ENCODE results near the gene RRAGD.

DNA sequence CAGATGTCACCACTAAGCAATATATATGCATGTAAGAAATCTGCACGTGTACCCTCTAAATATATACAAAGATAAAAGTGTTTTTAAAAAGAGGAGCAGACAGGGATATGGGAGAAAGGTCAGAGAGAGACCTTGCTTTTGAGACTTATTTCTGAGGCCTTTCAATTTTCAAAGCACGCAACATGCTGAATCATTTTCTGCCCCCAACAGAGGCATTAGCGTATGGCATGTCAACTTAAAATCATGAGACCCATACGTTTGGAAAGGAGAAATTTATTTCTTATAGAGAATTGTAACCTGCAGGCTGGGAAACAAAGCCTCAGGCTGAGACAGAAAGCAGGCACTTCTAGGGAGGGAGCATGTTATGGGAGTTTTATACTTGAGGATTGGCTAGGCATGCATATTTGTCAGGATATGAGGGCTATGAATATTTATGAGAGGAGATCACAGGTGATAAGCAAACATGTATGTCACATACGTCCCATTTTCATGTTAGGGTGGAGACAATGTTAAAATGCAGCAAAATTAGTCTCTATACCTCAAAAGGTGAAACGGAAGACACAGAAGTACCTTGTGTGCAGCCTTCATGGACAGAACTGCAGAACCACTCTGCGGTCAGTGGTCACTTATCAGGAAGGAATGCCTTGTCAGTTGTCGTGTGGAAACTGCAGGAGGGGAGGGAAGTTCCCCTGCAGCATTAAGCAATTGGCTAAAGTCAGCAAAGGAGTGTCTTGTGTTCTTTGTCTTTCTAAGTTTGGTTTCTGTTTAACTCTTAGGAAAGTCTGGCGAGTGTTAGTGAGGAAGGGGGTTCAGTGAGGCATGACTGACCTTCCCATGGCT is 90.7 kb downstream of the RRAGD start:
- TF ChIP-seq, protein P1, sequence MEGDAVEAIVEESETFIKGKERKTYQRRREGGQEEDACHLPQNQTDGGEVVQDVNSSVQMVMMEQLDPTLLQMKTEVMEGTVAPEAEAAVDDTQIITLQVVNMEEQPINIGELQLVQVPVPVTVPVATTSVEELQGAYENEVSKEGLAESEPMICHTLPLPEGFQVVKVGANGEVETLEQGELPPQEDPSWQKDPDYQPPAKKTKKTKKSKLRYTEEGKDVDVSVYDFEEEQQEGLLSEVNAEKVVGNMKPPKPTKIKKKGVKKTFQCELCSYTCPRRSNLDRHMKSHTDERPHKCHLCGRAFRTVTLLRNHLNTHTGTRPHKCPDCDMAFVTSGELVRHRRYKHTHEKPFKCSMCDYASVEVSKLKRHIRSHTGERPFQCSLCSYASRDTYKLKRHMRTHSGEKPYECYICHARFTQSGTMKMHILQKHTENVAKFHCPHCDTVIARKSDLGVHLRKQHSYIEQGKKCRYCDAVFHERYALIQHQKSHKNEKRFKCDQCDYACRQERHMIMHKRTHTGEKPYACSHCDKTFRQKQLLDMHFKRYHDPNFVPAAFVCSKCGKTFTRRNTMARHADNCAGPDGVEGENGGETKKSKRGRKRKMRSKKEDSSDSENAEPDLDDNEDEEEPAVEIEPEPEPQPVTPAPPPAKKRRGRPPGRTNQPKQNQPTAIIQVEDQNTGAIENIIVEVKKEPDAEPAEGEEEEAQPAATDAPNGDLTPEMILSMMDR (IDR thresholded peaks at IDR 0.05; ENCODE audit: control extremely low read depth in 1 of 3, insufficient read depth in 1 of 3, low read depth in 1 of 3, low read length in 3 of 3), result no peak
- TF ChIP-seq POLR2A (IDR thresholded peaks at IDR 0.05; ENCODE audit: control extremely low read depth in 1 of 2, low read depth in 2 of 2, low read length in 2 of 2), result no peak
- TF ChIP-seq KDM1A (IDR thresholded peaks at IDR 0.05; ENCODE audit: borderline replicate concordance, low read length), result no peak
- no peak for TF ChIP-seq POLR2AphosphoS5 (IDR thresholded peaks at IDR 0.05; ENCODE audit: low read depth, low read length)
- TF ChIP-seq YY1 (IDR thresholded peaks at IDR 0.05; ENCODE audit: low read depth, low read length), result no peak
- no peak for TF ChIP-seq GABPA (IDR thresholded peaks at IDR 0.05; ENCODE audit: borderline replicate concordance, insufficient read depth, low read length)
- TF ChIP-seq SIX5 (IDR thresholded peaks at IDR 0.05; ENCODE audit: low read depth, low read length), result no peak
